Measurements from ENCODE around the gene ACOX3.
"Not testable (repeated sequence)": the region's sequence is repeated elsewhere in the genome, so short reads cannot be mapped to it uniquely, and the experiment has no call there.

Gene ACOX3

GRCh38 chr4:8440492-8441311, at the start of gene ACOX3, which contains the start of gene TRMT44:
TSS of gene ACOX3 (minus strand) at chr4:8440723. CDS start at chr4:8416521, 24,202 bp downstream.
TSS of gene TRMT44 (plus strand) at chr4:8440777. CDS start at chr4:8440823, 46 bp downstream.
- FAIRE-seq: no peak
- DNase-seq (ENCODE audit: low spot score): peak; percentile 71

- FAIRE-seq (no peak), DNase-seq (ENCODE audit: low spot score) (no peak)
These were observed 48.4 kb upstream of the ACOX3 start for GRCh38 chr4:8488791-8489369.

GRCh38 chr4:8486643-8487042, 46.1 kb upstream of the ACOX3 start:
- not testable (repeated sequence) for DNase-seq (ENCODE audit: low spot score); FAIRE-seq

- no peak for FAIRE-seq
These were observed 39.7 kb upstream of the ACOX3 start for GRCh38 chr4:8480221-8480620.

GRCh38 chr4:8478801-8479744, 38.5 kb upstream of the ACOX3 start:
- no peak for FAIRE-seq
- no peak for DNase-seq (ENCODE audit: low spot score)

More at GRCh38 chr4:8480221-8480620, 39.7 kb upstream of the ACOX3 start:
- DNase-seq (ENCODE audit: low spot score): no peak

GRCh38 chr4:8478371-8478770, 37.8 kb upstream of the ACOX3 start:
- FAIRE-seq (no peak), DNase-seq (ENCODE audit: low spot score) (no peak)

- DNase-seq (ENCODE audit: low spot score): no peak
- FAIRE-seq: no peak
These were observed 37.2 kb upstream of the ACOX3 start for GRCh38 chr4:8477676-8478075.

GRCh38 chr4:8477095-8477635, 36.6 kb upstream of the ACOX3 start:
- DNase-seq (ENCODE audit: low spot score) (no peak), FAIRE-seq (no peak)

- no peak for DNase-seq (ENCODE audit: low spot score)
- no peak for FAIRE-seq
These were observed 35.4 kb upstream of the ACOX3 start for GRCh38 chr4:8475751-8476575.

- FAIRE-seq (no peak), DNase-seq (ENCODE audit: low spot score) (no peak)
These were observed 34.3 kb upstream of the ACOX3 start for GRCh38 chr4:8474856-8475255.

GRCh38 chr4:8473920-8474590, 33.5 kb upstream of the ACOX3 start:
- DNase-seq (ENCODE audit: low spot score): no peak
- FAIRE-seq: no peak

- FAIRE-seq: no peak
- DNase-seq (ENCODE audit: low spot score): no peak
These were observed 32.8 kb upstream of the ACOX3 start for GRCh38 chr4:8473198-8473919.

- DNase-seq (ENCODE audit: low spot score) (no peak), FAIRE-seq (no peak)
These were observed 32.2 kb upstream of the ACOX3 start for GRCh38 chr4:8472689-8473197.

- DNase-seq (ENCODE audit: low spot score): no peak
- FAIRE-seq: no peak
These were observed 31.7 kb upstream of the ACOX3 start for GRCh38 chr4:8472158-8472688.

GRCh38 chr4:8471211-8471875, 30.8 kb upstream of the ACOX3 start:
- DNase-seq (ENCODE audit: low spot score) (no peak), FAIRE-seq (no peak)

GRCh38 chr4:8470451-8471024, 30.0 kb upstream of the ACOX3 start:
- FAIRE-seq (no peak), DNase-seq (ENCODE audit: low spot score) (no peak)

- DNase-seq (ENCODE audit: low spot score): no peak
- FAIRE-seq: no peak
These were observed 29.0 kb upstream of the ACOX3 start for GRCh38 chr4:8469550-8469949.

All from RCC 7860 (cell line).